ENCODE data around the gene MRC1. TPM values are rescaled to one million over a fixed set of nuclear protein-coding genes. Genes with fewer than 3 reads are reported as not detected.

The MRC1 gene
- total RNA-seq, 4 donors from 2014 or later, result 9.8 to 88.6 (median 50.3) TPM

DNA sequence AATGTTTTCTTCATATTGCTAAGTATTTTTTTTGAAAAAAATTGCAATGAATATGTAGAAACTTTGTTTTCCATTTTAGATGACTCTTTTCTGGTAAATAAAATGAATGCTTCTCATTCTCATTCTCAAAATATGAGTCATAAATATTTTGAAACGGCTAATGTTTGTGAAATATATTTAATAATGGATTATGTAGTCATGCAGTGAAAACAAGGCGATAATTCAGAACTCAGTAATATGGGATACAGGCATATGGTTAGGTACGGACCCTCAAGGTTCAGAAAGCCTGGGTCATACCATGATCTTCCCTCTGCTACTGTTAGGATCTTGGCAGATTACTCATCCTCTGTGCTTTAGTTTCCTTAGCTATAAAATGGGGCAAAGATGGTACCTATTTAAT is 96.3 kb downstream of the MRC1 start:
- Histone ChIP-seq H3K27ac (no peak overlapping the region), H3K36me3 (no peaks in the 10 kb centered on the region), H3K4me3 (no peak overlapping the region), H3K4me1 (peaks cover 0 to 13% (median 0%) of the 10 kb centered on the region in 3 donors), H3K9me3 (no peaks in the 10 kb centered on the region), H3K27me3 (no peaks in the 10 kb centered on the region)
- no peak for ATAC-seq
- WGBS, 2 donors (ENCODE audit: low coverage in 1 of 2), result 73 to 74% methylated on average over 3 of the region's 3 CpGs
- TF ChIP-seq EP300 (IDR thresholded peaks at IDR 0.05) (no peak), CTCF (IDR thresholded peaks at IDR 0.05) (no peak), POLR2AphosphoS5 (IDR thresholded peaks at IDR 0.05) (no peak), POLR2A (IDR thresholded peaks at IDR 0.05) (no peak)

DNA sequence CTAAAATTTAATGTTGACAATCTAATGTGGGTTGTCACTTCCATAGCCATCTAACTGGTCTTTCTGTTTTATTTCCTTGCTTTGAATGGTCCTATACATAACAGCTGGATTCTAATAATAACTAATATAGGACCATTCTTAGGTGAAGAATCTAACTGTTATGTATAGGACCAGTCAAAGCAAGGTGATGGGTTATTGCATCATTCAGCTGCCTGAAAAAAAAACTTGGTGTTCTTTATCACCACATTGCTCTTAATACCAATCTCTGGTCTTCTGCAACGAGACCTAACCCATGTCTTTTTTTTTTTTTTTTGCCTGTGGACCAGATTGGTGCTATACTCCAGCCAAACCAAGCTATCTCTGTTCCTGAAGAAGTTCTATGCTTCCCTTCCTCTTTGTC is 96.9 kb downstream of the MRC1 start:
- no peaks in the 10 kb centered on the region for H3K36me3 ChIP-seq
- WGBS, 2 donors (ENCODE audit: low coverage in 1 of 2), result 57 to 83% methylated on average over 1 of the region's 1 CpG
- no peaks in the 10 kb centered on the region for H3K27me3 ChIP-seq
- TF ChIP-seq EP300 (IDR thresholded peaks at IDR 0.05), result no peak
- no peak for TF ChIP-seq CTCF (IDR thresholded peaks at IDR 0.05)
- no peak for TF ChIP-seq POLR2AphosphoS5 (IDR thresholded peaks at IDR 0.05)
- no peak for TF ChIP-seq POLR2A (IDR thresholded peaks at IDR 0.05)
- no peak overlapping the region for H3K27ac ChIP-seq
- no peak overlapping the region for H3K4me3 ChIP-seq
- peaks cover 0 to 16% (median 0%) of the 10 kb centered on the region in 3 donors for H3K4me1 ChIP-seq
- H3K9me3 ChIP-seq, result no peaks in the 10 kb centered on the region
- ATAC-seq, result no peak

GRCh38 chr10:17907641-17908040 is 98.5 kb downstream of the MRC1 start:
- no peak overlapping the region for H3K27ac ChIP-seq
- H3K4me3 ChIP-seq, result no peak overlapping the region
- no peaks in the 10 kb centered on the region for H3K9me3 ChIP-seq
- H3K4me1 ChIP-seq, result peaks cover 0 to 19% (median 0%) of the 10 kb centered on the region in 3 donors
- H3K36me3 ChIP-seq, result no peaks in the 10 kb centered on the region
- ATAC-seq, result no peak
- WGBS, 2 donors (ENCODE audit: low coverage in 1 of 2), result 100% methylated on average over 3 of the region's 4 CpGs; no CpG with 5 or more reads in 1 of the 2 donors
- H3K27me3 ChIP-seq, result no peaks in the 10 kb centered on the region
- no peak for TF ChIP-seq POLR2A (IDR thresholded peaks at IDR 0.05)
- no peak for TF ChIP-seq POLR2AphosphoS5 (IDR thresholded peaks at IDR 0.05)
- TF ChIP-seq EP300 (IDR thresholded peaks at IDR 0.05), result no peak
- no peak for TF ChIP-seq CTCF (IDR thresholded peaks at IDR 0.05)

GRCh38 chr10:17910125-17910789 is 101.1 kb downstream of the MRC1 start:
- no peaks in the 10 kb centered on the region for H3K36me3 ChIP-seq
- ATAC-seq, result peak; percentile 53
- TF ChIP-seq POLR2A (IDR thresholded peaks at IDR 0.05), result no peak
- TF ChIP-seq CTCF (IDR thresholded peaks at IDR 0.05), result peak; percentile 57 to 72 (median 58)
- no peaks in the 10 kb centered on the region for H3K27me3 ChIP-seq
- no peak overlapping the region for H3K27ac ChIP-seq
- 14 to 32% methylated on average over 5 to 12 of the region's 12 CpGs for WGBS, 2 donors (ENCODE audit: low coverage in 1 of 2)
- H3K4me3 ChIP-seq, result no peak overlapping the region
- peaks cover 0 to 43% (median 2%) of the 10 kb centered on the region in 3 donors for H3K4me1 ChIP-seq
- H3K9me3 ChIP-seq, result no peaks in the 10 kb centered on the region

GRCh38 chr10:17912754-17913153 is 103.6 kb downstream of the MRC1 start:
- Histone ChIP-seq H3K4me3 (no peak overlapping the region), H3K9me3 (no peaks in the 10 kb centered on the region), H3K36me3 (no peaks in the 10 kb centered on the region), H3K27ac (peak overlapping the region in 2 of 4 donors; percentile 45 to 46), H3K4me1 (peaks cover 0 to 48% (median 2%) of the 10 kb centered on the region in 3 donors), H3K27me3 (no peaks in the 10 kb centered on the region)
- no peak for TF ChIP-seq EP300 (IDR thresholded peaks at IDR 0.05)
- TF ChIP-seq CTCF (IDR thresholded peaks at IDR 0.05), result no peak
- no peak for TF ChIP-seq POLR2A (IDR thresholded peaks at IDR 0.05)
- no peak for TF ChIP-seq POLR2AphosphoS5 (IDR thresholded peaks at IDR 0.05)
- no peak for ATAC-seq
- 15 to 19% methylated on average over 4 of the region's 4 CpGs for WGBS, 2 donors (ENCODE audit: low coverage in 1 of 2)

All from gastroesophageal sphincter (tissue), 4 donors.